H9 (cell line): Measurements from ENCODE around the gene MESD. TPM values are rescaled to one million over a fixed set of nuclear protein-coding genes. Genes with fewer than 3 reads are reported as not detected.

Experiments
- DNase-seq: peaks from one replicate; pipeline ENCODE4 v3.0.0-alpha.2; 2017
- H2AFZ ChIP-seq: one replicate; pipeline ENCODE4 v1.6.1; 2013; ENCODE audit warnings: mild to moderate bottlenecking, low read length, control low read depth, moderate library complexity
- H2AK5ac ChIP-seq: 2 replicates; pipeline ENCODE4 v1.6.1; 2013; ENCODE audit warnings: low read length, control low read depth, mixed read lengths; ENCODE audit not compliant: insufficient read length
- H2BK120ac ChIP-seq: one replicate; pipeline ENCODE4 v1.6.1; 2013; ENCODE audit warnings: low read depth, mild to moderate bottlenecking, low read length, control low read depth, inconsistent platforms; ENCODE audit not compliant: poor library complexity, severe bottlenecking
- H2BK12ac ChIP-seq: 2 replicates; pipeline ENCODE4 v1.6.1; 2013; ENCODE audit warnings: low read length, control low read depth, mixed read lengths, low read depth; ENCODE audit not compliant: insufficient read length
- H2BK15ac ChIP-seq: 2 replicates; pipeline ENCODE4 v1.6.1; 2013; ENCODE audit warnings: low read depth, low read length, control low read depth
- H2BK20ac ChIP-seq: one replicate; pipeline ENCODE4 v1.6.1; 2013; ENCODE audit warnings: low read depth, mild to moderate bottlenecking, low read length, control low read depth, inconsistent platforms; ENCODE audit not compliant: poor library complexity, severe bottlenecking
- H2BK5ac ChIP-seq: 2 replicates; pipeline ENCODE4 v1.6.1; 2013; ENCODE audit warnings: low read length, control low read depth, mixed read lengths; ENCODE audit not compliant: insufficient read length
- H3K14ac ChIP-seq: 2 replicates; pipeline ENCODE4 v1.6.1; 2013; ENCODE audit warnings: low read length, control low read depth; ENCODE audit not compliant: insufficient read depth
- H3K18ac ChIP-seq: 2 replicates; pipeline ENCODE4 v1.6.1; 2013; ENCODE audit warnings: low read depth, mild to moderate bottlenecking, mixed read lengths, low read length, control low read depth; ENCODE audit not compliant: insufficient read length
- H3K23ac ChIP-seq: 2 replicates; pipeline ENCODE4 v1.6.1; 2013; ENCODE audit warnings: low read length, control low read depth, mixed read lengths, low read depth; ENCODE audit not compliant: insufficient read length
- H3K23me2 ChIP-seq: 2 replicates; pipeline ENCODE4 v1.6.1; 2013; ENCODE audit warnings: low read depth, mild to moderate bottlenecking, mixed read lengths, low read length, control low read depth; ENCODE audit not compliant: insufficient read length, poor library complexity, severe bottlenecking
- H3K27ac ChIP-seq: 2 replicates; pipeline ENCODE4 v1.5.1; 2013; ENCODE audit warnings: low read length, control low read depth, mixed read lengths, low read depth; ENCODE audit not compliant: insufficient read length
- H3K27me3 ChIP-seq: 2 replicates; pipeline ENCODE4 v1.6.1; 2013; ENCODE audit warnings: low read length, control low read depth, inconsistent platforms; ENCODE audit not compliant: insufficient read depth
- H3K4ac ChIP-seq: 2 replicates; pipeline ENCODE4 v1.6.1; 2013; ENCODE audit warnings: low read depth, mild to moderate bottlenecking, control low read depth, inconsistent platforms, low read length, moderate library complexity
- H3K4me1 ChIP-seq: 2 replicates; pipeline ENCODE4 v1.6.1; 2013; ENCODE audit warnings: low read length, control low read depth, inconsistent platforms; ENCODE audit not compliant: insufficient read depth
- H3K4me2 ChIP-seq: 2 replicates; pipeline ENCODE4 v1.6.1; 2013; ENCODE audit warnings: low read length, control low read depth, mixed read lengths; ENCODE audit not compliant: insufficient read length, insufficient read depth
- H3K56ac ChIP-seq: 2 replicates; pipeline ENCODE4 v1.6.1; 2013; ENCODE audit warnings: low read depth, mild to moderate bottlenecking, mixed read lengths, low read length, control low read depth; ENCODE audit not compliant: insufficient read length
- H3K79me1 ChIP-seq: 2 replicates; pipeline ENCODE4 v1.6.1; 2013; ENCODE audit warnings: low read depth, mild to moderate bottlenecking, moderate library complexity, low read length, control low read depth, inconsistent platforms; ENCODE audit not compliant: insufficient read depth, poor library complexity, severe bottlenecking
- H3K79me2 ChIP-seq: 2 replicates; pipeline ENCODE4 v1.6.1; 2013; ENCODE audit warnings: low read length, control low read depth, inconsistent platforms; ENCODE audit not compliant: insufficient read depth
- H3K9ac ChIP-seq: 2 replicates; pipeline ENCODE4 v1.6.1; 2013; ENCODE audit warnings: low read length, control low read depth, mixed read lengths; ENCODE audit not compliant: insufficient read length; ENCODE audit errors: extremely low read depth
- H3K9me3 ChIP-seq: one replicate; pipeline ENCODE4 v1.6.1; 2013; ENCODE audit warnings: low read depth, low read length, inconsistent platforms; ENCODE audit not compliant: control insufficient read depth
- H3T11ph ChIP-seq: one replicate; pipeline ENCODE4 v1.6.1; 2013; ENCODE audit warnings: mild to moderate bottlenecking, low read length, control low read depth, inconsistent platforms
- H4K20me1 ChIP-seq: one replicate; pipeline ENCODE4 v1.6.1; 2013; ENCODE audit not compliant: control insufficient read depth, insufficient read length, insufficient read depth
- H4K5ac ChIP-seq: 2 replicates; pipeline ENCODE4 v1.6.1; 2013; ENCODE audit warnings: low read depth, mild to moderate bottlenecking, mixed read lengths, low read length, control low read depth; ENCODE audit not compliant: insufficient read length
- H4K8ac ChIP-seq: replicated peaks from 2 replicates; pipeline ENCODE4 v1.6.1; 2013; ENCODE audit warnings: low read length, control low read depth, mixed read lengths, low read depth; ENCODE audit not compliant: insufficient read length
- H4K91ac ChIP-seq: 2 replicates; pipeline ENCODE4 v1.6.1; 2013; ENCODE audit warnings: low read depth, mild to moderate bottlenecking, moderate library complexity, mixed read lengths, low read length, control low read depth; ENCODE audit not compliant: insufficient read length
- H3K27ac Mint-ChIP-seq, 3 experiments: 2 replicates in 2 of 3; 3 replicates in 1 of 3; pipeline ENCODE4 v1.8.0; 2020 to 2021; ENCODE audit warnings: mixed read lengths in 3 of 3, mild to moderate bottlenecking in 1 of 3, moderate library complexity in 1 of 3
- H3K27me3 Mint-ChIP-seq: 2 replicates; pipeline ENCODE4 v1.8.0; 2021; ENCODE audit warnings: low read depth, mild to moderate bottlenecking, moderate library complexity, mixed read lengths
- H3K36me3 Mint-ChIP-seq, 3 experiments: 2 replicates in 2 of 3; 3 replicates in 1 of 3; pipeline ENCODE4 v1.8.0; 2020 to 2021; ENCODE audit warnings: low read depth in 3 of 3, mixed read lengths in 3 of 3; ENCODE audit not compliant: insufficient read depth in 1 of 3
- H3K4me1 Mint-ChIP-seq, 2 experiments: 2 replicates each; pipeline ENCODE4 v1.8.0; 2020; ENCODE audit warnings: mixed read lengths in 2 of 2
- H3K4me3 Mint-ChIP-seq, 2 experiments: 2 replicates in 1 of 2; 3 replicates in 1 of 2; pipeline ENCODE4 v1.8.0; 2020 to 2021; ENCODE audit warnings: mild to moderate bottlenecking in 2 of 2, mixed read lengths in 2 of 2, moderate library complexity in 1 of 2
- H3K9me3 Mint-ChIP-seq, 2 experiments: 2 replicates in 1 of 2; 3 replicates in 1 of 2; pipeline ENCODE4 v1.8.0; 2020; ENCODE audit warnings: mild to moderate bottlenecking in 2 of 2, mixed read lengths in 2 of 2, moderate library complexity in 1 of 2
- CTCF ChIP-seq: fragments of 200-600 bp; sonication (generic); conservative IDR thresholded peaks from 3 replicates; pipeline ENCODE4 v1.8.0; 2021; ENCODE audit warnings: antibody characterized with exemption, mild to moderate bottlenecking
- WGBS: extraction: QIAGEN DNeasy Blood & Tissue Kit; methylation state at CpG from one replicate; pipeline ENCODE4 v1.1.7; 2013; ENCODE audit warnings: missing lambda C conversion rate, low lambda C conversion rate, mixed read lengths; ENCODE audit not compliant: insufficient read length; ENCODE audit errors: extremely low coverage; 5-methylcytosine and 5-hydroxymethylcytosine counted together
- total RNA-seq: library from RNA; stranded (reverse); gene quantifications from 2 replicates; pipeline ENCODE4 v1.2.1, GENCODE V29; 2021

MESD gene
- total RNA-seq, 1 experiment from 2014 or later, result 29.1 TPM

GRCh38 chr15:80976851-80977250 is 12.8 kb downstream of the MESD start:
- H3K4me2 ChIP-seq, result no peak overlapping the region
- H3K18ac ChIP-seq, result no peak overlapping the region
- no peak overlapping the region for H3K23ac ChIP-seq
- H2AFZ ChIP-seq, result no peak overlapping the region
- peaks cover 16 to 54% (median 42%) of the 10 kb centered on the region in 3 experiments; a peak in 6 of 7 replicates for H3K36me3 Mint-ChIP-seq
- no peak overlapping the region for H3T11ph ChIP-seq
- H2BK12ac ChIP-seq, result no peak overlapping the region
- DNase-seq, result no peak
- no peak overlapping the region for H4K5ac ChIP-seq
- TF ChIP-seq CTCF, result no peak
- no CpG with 5 or more reads among the region's 4 CpGs for WGBS
- no peak overlapping the region for H3K4ac ChIP-seq
- no peak overlapping the region for H4K8ac ChIP-seq
- H3K79me1 ChIP-seq, result peaks cover 8% of the 10 kb centered on the region
- no peak overlapping the region for H2BK15ac ChIP-seq
- H3K4me3 Mint-ChIP-seq, result no peak overlapping the region
- no peaks in the 10 kb centered on the region for H3K9me3 ChIP-seq
- H2AK5ac ChIP-seq, result no peak overlapping the region
- no peak overlapping the region for H3K9ac ChIP-seq
- no peak overlapping the region for H3K56ac ChIP-seq
- H3K23me2 ChIP-seq, result no peaks in the 10 kb centered on the region
- no peak overlapping the region for H2BK5ac ChIP-seq
- H3K27me3 Mint-ChIP-seq, result no peaks in the 10 kb centered on the region
- H3K27me3 ChIP-seq, result no peaks in the 10 kb centered on the region
- no peaks in the 10 kb centered on the region for H3K9me3 Mint-ChIP-seq
- H4K20me1 ChIP-seq, result no peaks in the 10 kb centered on the region
- H3K79me2 ChIP-seq, result peaks cover 7% of the 10 kb centered on the region; the same call in 1 of the 2 replicates
- H2BK20ac ChIP-seq, result no peak overlapping the region
- H3K27ac ChIP-seq, result no peak overlapping the region
- H3K4me1 Mint-ChIP-seq, result peaks cover 24 to 33% of the 10 kb centered on the region in 2 experiments
- H4K91ac ChIP-seq, result no peak overlapping the region
- H3K27ac Mint-ChIP-seq, result peak overlapping the region in 1 of 3 experiments; percentile 31; a peak in 1 of 7 replicates
- H3K4me1 ChIP-seq, result 0 out of 2 replicates have a peak, but pooled peaks cover 3% of the 10 kb centered on the region
- no peak overlapping the region for H2BK120ac ChIP-seq
- no peak overlapping the region for H3K14ac ChIP-seq
